Sigmoid colon (tissue), 7 donors: Measurements from ENCODE around the gene THBD. TPM values are rescaled to one million over a fixed set of nuclear protein-coding genes. Genes with fewer than 3 reads are reported as not detected.

Experiments
- DNase-seq: peaks from one replicate; pipeline ENCODE4 v3.0.0-alpha.2; 2019
- H3K27ac ChIP-seq, 4 donors: fragments of 200-600 bp; sonication (generic); one replicate each; pipeline ENCODE4 v1.5.1; 2016 to 2019; ENCODE audit warnings: mild to moderate bottlenecking in 1 of 4
- H3K27me3 ChIP-seq, 3 donors: fragments of 200-600 bp; sonication (generic); one replicate each; pipeline ENCODE4 v1.5.1; 2019; ENCODE audit warnings: mild to moderate bottlenecking in 1 of 3
- H3K36me3 ChIP-seq, 4 donors: fragments of 200-600 bp; sonication (generic); one replicate each; pipeline ENCODE4 v1.5.1; 2016 to 2019
- H3K4me1 ChIP-seq, 4 donors: fragments of 200-600 bp; sonication (generic); one replicate each; pipeline ENCODE4 v1.5.1; 2017 to 2019
- H3K4me3 ChIP-seq, 4 donors: fragments of 200-600 bp; sonication (generic); one replicate each; pipeline ENCODE4 v1.5.1; 2017 to 2019; ENCODE audit warnings: mild to moderate bottlenecking in 2 of 4, moderate library complexity in 1 of 4
- H3K9me3 ChIP-seq, 4 donors: fragments of 200-600 bp in 3 of 4; sonication (generic) in 3 of 4; one replicate each; pipeline versions ENCODE4 v1.5.1 to v1.6.1; 2013 to 2019
- CTCF ChIP-seq, 4 experiments: fragments of 450-650 bp in 3 of 4; fragments of 200-600 bp in 1 of 4; IDR thresholded peaks; one replicate each; pipeline ENCODE4 v1.5.1; 2016 to 2019; ENCODE audit warnings: antibody characterized with exemption in 4 of 4, mild to moderate bottlenecking in 3 of 4, moderate library complexity in 2 of 4
- EP300 ChIP-seq, 4 donors: sonication (generic); formaldehyde crosslinking; IDR thresholded peaks; one replicate each; pipeline ENCODE4 v1.6.1; 2017; ENCODE audit warnings: antibody characterized with exemption in 4 of 4
- POLR2A ChIP-seq, 2 donors: fragments of 450-650 bp; IDR thresholded peaks; one replicate each; pipeline ENCODE4 v1.6.1; 2016; ENCODE audit warnings: antibody characterized with exemption in 2 of 2, mild to moderate bottlenecking in 2 of 2, moderate library complexity in 2 of 2
- POLR2AphosphoS5 ChIP-seq, 4 donors: sonication (generic); formaldehyde crosslinking; IDR thresholded peaks; one replicate each; pipeline ENCODE4 v1.6.1; 2017; ENCODE audit warnings: antibody characterized with exemption in 4 of 4
- WGBS, 2 donors: extraction: QIAGEN DNeasy Blood & Tissue Kit; methylation state at CpG; one replicate each; pipeline ENCODE4 v1.1.7; 2013; 5-methylcytosine and 5-hydroxymethylcytosine counted together
- intact Hi-C: fragments of 100-400 bp; cut with DNase I; formaldehyde crosslinking; loops from one replicate; pipeline ENCODE4 v1.15.1; 2023
- polyA plus RNA-seq, 3 donors: library from polyadenylated mRNA; stranded (reverse); fragments of 200-250 nt; gene quantifications; one replicate each; pipeline ENCODE4 v1.2.3, GENCODE V29; 2013
- total RNA-seq, 4 donors: library from RNA; depleted of rRNA; stranded (reverse); fragments of >200 nt; gene quantifications; one replicate each; pipeline ENCODE4 v1.1.0, GENCODE V29; 2016
- donor health status: healthy with polysubstance abuse.
- donor health status: Bipolar disorder and iron deficiency.
- donor health status: healthy.

THBD gene
- total and polyA plus RNA-seq, 7 donors: 1.8 to 26.6 (median 8.6) TPM

GRCh38 chr20:23050847-23051627 lies 1.6 kb upstream of the THBD start:
- peak; percentile 75 for DNase-seq
- Histone ChIP-seq H3K4me1 (peaks cover 0 to 41% (median 36%) of the 10 kb centered on the region in 4 donors), H3K4me3 (peak overlapping the region; percentile 1 to 54 (median 42)), H3K36me3 (no peaks in the 10 kb centered on the region), H3K27me3 (peaks cover 16 to 65% (median 44%) of the 10 kb centered on the region in 3 donors), H3K27ac (peak overlapping the region; percentile 60 to 84 (median 70)), H3K9me3 (peaks cover 0 to under 1% (median 0%) of the 10 kb centered on the region in 4 donors)
- TF ChIP-seq CTCF (IDR thresholded peaks at IDR 0.05) (peak in 3 of 4 experiments; percentile 21 to 38 (median 26)), POLR2A (IDR thresholded peaks at IDR 0.05) (no peak), POLR2AphosphoS5 (IDR thresholded peaks at IDR 0.05) (peak in 2 of 4 donors; percentile 3 to 18), EP300 (IDR thresholded peaks at IDR 0.05) (no peak)
- 10 to 12% methylated on average over 46 of the region's 46 CpGs for WGBS, 2 donors
- intact Hi-C loops: no loop called here

- H3K27ac ChIP-seq: peak overlapping the region; percentile 60 to 84 (median 70)
- DNase-seq: peak; percentile 72
- H3K9me3 ChIP-seq: no peaks in the 10 kb centered on the region
- H3K27me3 ChIP-seq: peaks cover 16 to 73% (median 44%) of the 10 kb centered on the region in 3 donors
- peak overlapping the region; percentile 8 to 54 (median 42) for H3K4me3 ChIP-seq
- 1 to 2% methylated on average over 48 of the region's 48 CpGs for WGBS, 2 donors
- peaks cover 0 to 41% (median 36%) of the 10 kb centered on the region in 4 donors for H3K4me1 ChIP-seq
- no peaks in the 10 kb centered on the region for H3K36me3 ChIP-seq
- intact Hi-C loops: no loop called here
- TF ChIP-seq EP300 (IDR thresholded peaks at IDR 0.05): no peak
These were observed 785 bp upstream of the THBD start for GRCh38 chr20:23050076-23050838.

GRCh38 chr20:23048283-23049200 lies 930 bp downstream of the THBD start:
- H3K9me3 ChIP-seq: no peaks in the 10 kb centered on the region
- peak overlapping the region; percentile 60 to 84 (median 70) for H3K27ac ChIP-seq
- peak; percentile 75 for DNase-seq
- TF ChIP-seq POLR2A (IDR thresholded peaks at IDR 0.05) (no peak), EP300 (IDR thresholded peaks at IDR 0.05) (no peak), CTCF (IDR thresholded peaks at IDR 0.05) (peak in 1 of 4 experiments; percentile 16)
- intact Hi-C loops: no loop called here
- WGBS, 2 donors: 4 to 9% methylated on average over 92 of the region's 92 CpGs
- peaks cover 16 to 82% (median 44%) of the 10 kb centered on the region in 3 donors for H3K27me3 ChIP-seq
- peak overlapping the region; percentile 15 to 54 (median 42) for H3K4me3 ChIP-seq
- peaks cover 0 to 41% (median 36%) of the 10 kb centered on the region in 4 donors for H3K4me1 ChIP-seq
- H3K36me3 ChIP-seq: no peaks in the 10 kb centered on the region

- Histone ChIP-seq H3K36me3 (no peaks in the 10 kb centered on the region), H3K9me3 (no peaks in the 10 kb centered on the region), H3K27ac (peak overlapping the region in 3 of 4 donors; percentile 70 to 84 (median 71)), H3K4me3 (peak overlapping the region; percentile 0 to 54 (median 42)), H3K4me1 (peaks cover 0 to 41% (median 36%) of the 10 kb centered on the region in 4 donors), H3K27me3 (peaks cover 16 to 86% (median 44%) of the 10 kb centered on the region in 3 donors)
- WGBS, 2 donors: 16 to 34% methylated on average over 47 of the region's 47 CpGs
- DNase-seq: no peak
- TF ChIP-seq POLR2A (IDR thresholded peaks at IDR 0.05) (no peak), CTCF (IDR thresholded peaks at IDR 0.05) (no peak), POLR2AphosphoS5 (IDR thresholded peaks at IDR 0.05) (no peak), EP300 (IDR thresholded peaks at IDR 0.05) (no peak)
- intact Hi-C loops: no loop called here
These were observed 1.7 kb downstream of the THBD start for GRCh38 chr20:23047738-23048214.
